ENCODE data around the gene SND1. TPM values are rescaled to one million over a fixed set of nuclear protein-coding genes. Genes with fewer than 3 reads are reported as not detected.

The SND1 gene
- polyA plus RNA-seq, 3 donors: 46.5 to 97.3 (median 79.8) TPM

- intact Hi-C loops (cut with micrococcal nuclease): no loop called here
- H3K4me2 ChIP-seq (replicated peaks; ENCODE audit: extremely low read depth, low read length, poor library complexity, severe bottlenecking): no peak overlapping the region
- no peak overlapping the region for H3K4me3 Mint-ChIP-seq
- no peaks in the 10 kb centered on the region for H4K20me1 ChIP-seq (ENCODE audit: insufficient read depth, low read length)
- no peaks in the 10 kb centered on the region for H3K4me1 Mint-ChIP-seq
- H3K27ac Mint-ChIP-seq: peak overlapping the region in 1 of 7 donors; percentile 57
- H3K36me3 ChIP-seq (replicated peaks in 1 of 2; ENCODE audit: control insufficient read depth in 1 of 2, insufficient read depth in 2 of 2, low read length in 2 of 2): peaks cover 4 to 58% of the 10 kb centered on the region in 2 donors
- H3K4me3 ChIP-seq (replicated peaks in 1 of 3; ENCODE audit: low read depth in 2 of 3, low read length in 3 of 3): no peak overlapping the region
- peaks cover 37 to 75% of the 10 kb centered on the region in 2 donors for H3K36me3 Mint-ChIP-seq
- no peak overlapping the region for H3K9ac ChIP-seq (ENCODE audit: insufficient read depth, low read length, poor library complexity, severe bottlenecking)
- peaks cover 0 to 2% (median 0%) of the 10 kb centered on the region in 3 donors for H3K27me3 Mint-ChIP-seq (ENCODE audit: low read depth in 3 of 3)
- H3K4me1 ChIP-seq (ENCODE audit: control insufficient read depth in 1 of 2, insufficient read depth in 2 of 2, low read length in 2 of 2): no peaks in the 10 kb centered on the region
- no peak overlapping the region for H3K27ac ChIP-seq (ENCODE audit: low read depth in 1 of 2, low read length in 2 of 2)
- 96% methylated on average over 3 of the region's 6 CpGs for WGBS (ENCODE audit: insufficient coverage)
- no peak for DNase-seq
- no peaks in the 10 kb centered on the region for H3K79me2 ChIP-seq (ENCODE audit: insufficient read depth, low read length)
- H3K9me3 Mint-ChIP-seq: peaks cover 16 to 28% (median 27%) of the 10 kb centered on the region in 7 donors
- TF ChIP-seq CTCF (IDR thresholded peaks at IDR 0.05): no peak
- H3K27me3 ChIP-seq (ENCODE audit: control insufficient read depth in 2 of 2, insufficient read depth in 2 of 2, low read length in 2 of 2): no peaks in the 10 kb centered on the region
- peaks cover 19% of the 10 kb centered on the region in 2 donors for H3K9me3 ChIP-seq (replicated peaks in 1 of 2; ENCODE audit: control insufficient read depth in 1 of 2, insufficient read depth in 1 of 2, low read length in 2 of 2)
- no peak overlapping the region for H2AFZ ChIP-seq (ENCODE audit: insufficient read depth, low read depth, low read length, poor library complexity, severe bottlenecking)
These were observed 324.2 kb downstream of the SND1 start for GRCh38 chr7:127976056-127976737.

GRCh38 chr7:127976738-127977120, 324.7 kb downstream of the SND1 start:
- no peaks in the 10 kb centered on the region for H3K79me2 ChIP-seq (ENCODE audit: insufficient read depth, low read length)
- peaks cover 4 to 55% of the 10 kb centered on the region in 2 donors for H3K36me3 ChIP-seq (replicated peaks in 1 of 2; ENCODE audit: control insufficient read depth in 1 of 2, insufficient read depth in 2 of 2, low read length in 2 of 2)
- H3K9ac ChIP-seq (ENCODE audit: insufficient read depth, low read length, poor library complexity, severe bottlenecking): no peak overlapping the region
- H3K4me3 Mint-ChIP-seq: no peak overlapping the region
- peaks cover 0 to 2% (median 0%) of the 10 kb centered on the region in 3 donors for H3K27me3 Mint-ChIP-seq (ENCODE audit: low read depth in 3 of 3)
- H2AFZ ChIP-seq (ENCODE audit: insufficient read depth, low read depth, low read length, poor library complexity, severe bottlenecking): no peak overlapping the region
- DNase-seq: no peak
- no peaks in the 10 kb centered on the region for H3K4me1 ChIP-seq (ENCODE audit: control insufficient read depth in 1 of 2, insufficient read depth in 2 of 2, low read length in 2 of 2)
- peaks cover 16 to 28% (median 27%) of the 10 kb centered on the region in 7 donors for H3K9me3 Mint-ChIP-seq
- TF ChIP-seq CTCF (IDR thresholded peaks at IDR 0.05): no peak
- no peaks in the 10 kb centered on the region for H3K4me1 Mint-ChIP-seq
- no peak overlapping the region for H3K27ac ChIP-seq (ENCODE audit: low read depth in 1 of 2, low read length in 2 of 2)
- peaks cover 19% of the 10 kb centered on the region in 2 donors for H3K9me3 ChIP-seq (replicated peaks in 1 of 2; ENCODE audit: control insufficient read depth in 1 of 2, insufficient read depth in 1 of 2, low read length in 2 of 2)
- H3K27me3 ChIP-seq (ENCODE audit: control insufficient read depth in 2 of 2, insufficient read depth in 2 of 2, low read length in 2 of 2): no peaks in the 10 kb centered on the region
- 98% methylated on average over 6 of the region's 7 CpGs for WGBS (ENCODE audit: insufficient coverage)
- no peak overlapping the region for H3K4me2 ChIP-seq (replicated peaks; ENCODE audit: extremely low read depth, low read length, poor library complexity, severe bottlenecking)
- intact Hi-C loops (cut with micrococcal nuclease): no loop called here
- no peaks in the 10 kb centered on the region for H4K20me1 ChIP-seq (ENCODE audit: insufficient read depth, low read length)
- H3K4me3 ChIP-seq (replicated peaks in 1 of 3; ENCODE audit: low read depth in 2 of 3, low read length in 3 of 3): no peak overlapping the region
- no peak overlapping the region for H3K27ac Mint-ChIP-seq
- H3K36me3 Mint-ChIP-seq: peaks cover 39 to 73% of the 10 kb centered on the region in 2 donors

Measured in CD14-positive monocyte (primary cell).